ENCODE results near the gene HYDIN. TPM values are rescaled to one million over a fixed set of nuclear protein-coding genes. Genes with fewer than 3 reads are reported as not detected.

The HYDIN gene
- total RNA-seq, 2 experiments from 2014 or later = not detected

DNA sequence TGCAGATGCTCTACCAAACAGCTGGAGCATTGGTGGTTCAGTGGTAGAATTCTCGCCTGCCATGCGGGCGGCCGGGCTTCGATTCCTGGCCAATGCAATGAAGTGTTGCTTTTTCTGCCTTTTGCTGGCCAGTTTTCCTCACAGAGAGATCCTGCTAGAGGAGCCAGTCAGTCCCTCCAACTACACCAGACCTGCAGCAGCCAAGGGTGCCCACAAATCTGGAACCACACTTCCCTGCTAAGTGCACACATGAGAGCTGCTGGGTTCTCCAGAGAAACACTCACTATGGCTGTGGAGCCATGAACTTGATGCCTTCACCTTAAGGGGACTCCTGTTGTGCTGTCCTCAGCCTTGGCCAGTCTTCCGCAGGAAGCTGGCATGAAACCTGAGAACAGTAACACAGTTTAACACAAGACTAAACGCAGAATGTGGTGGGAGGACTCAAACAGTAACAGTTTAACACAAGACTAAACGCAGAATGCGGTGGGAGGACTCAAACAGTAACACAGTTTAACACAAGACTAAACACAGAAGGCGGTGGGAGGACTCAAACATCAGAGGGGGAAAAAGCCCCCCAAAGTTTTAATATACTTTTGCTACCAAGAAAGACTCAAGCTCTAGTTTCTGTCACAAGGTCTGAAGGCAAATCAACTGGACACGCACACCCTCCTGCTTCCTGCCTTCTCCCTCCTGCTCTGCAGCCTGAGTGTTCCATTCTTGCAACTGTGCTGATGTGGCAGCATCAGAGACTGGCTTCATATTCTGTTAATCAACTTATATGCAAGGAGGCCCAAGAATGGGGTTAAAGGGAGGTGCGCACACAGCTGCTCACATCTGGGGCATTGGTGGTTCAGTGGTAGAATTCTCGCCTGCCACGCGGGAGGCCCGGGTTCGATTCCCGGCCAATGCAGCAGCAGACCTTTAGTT lies 441.6 kb downstream of the HYDIN start:
- intact Hi-C loops (cut with micrococcal nuclease; ENCODE audit: unreplicated experiment) = no loop called here
- Histone ChIP-seq H3K36me3 (ENCODE audit: insufficient read depth, low read length) (peaks cover 43% of the 10 kb centered on the region), H3K9me2 (ENCODE audit: insufficient read depth, low read length) (no peaks in the 10 kb centered on the region), H3K27ac (ENCODE audit: low read depth, low read length, poor library complexity, severe bottlenecking) (no peak overlapping the region), H2AFZ (ENCODE audit: low read length) (no peak overlapping the region), H3K4me3 (ENCODE audit: low read depth, low read length, poor library complexity, severe bottlenecking) (no peak overlapping the region), H3K79me2 (ENCODE audit: insufficient read depth, low read depth, low read length) (peaks cover 18% of the 10 kb centered on the region; the same call in 1 of the 2 replicates), H3K9me3 (ENCODE audit: low read length) (no peaks in the 10 kb centered on the region), H3K4me2 (ENCODE audit: low read length) (no peak overlapping the region), H3K4me1 (ENCODE audit: insufficient read depth, low read length, poor library complexity, severe bottlenecking) (peaks cover 3% of the 10 kb centered on the region), H4K20me1 (ENCODE audit: insufficient read depth, low read length) (peaks cover 10% of the 10 kb centered on the region)
- DNase-seq (ENCODE audit: low spot score) = no peak
- BruUV-seq (replicated peaks) = no TSS peak
- no peak for TF ChIP-seq EZH2phosphoT487 (IDR thresholded peaks at IDR 0.05; ENCODE audit: borderline replicate concordance, low read depth, low read length)
- TF ChIP-seq, protein P1, sequence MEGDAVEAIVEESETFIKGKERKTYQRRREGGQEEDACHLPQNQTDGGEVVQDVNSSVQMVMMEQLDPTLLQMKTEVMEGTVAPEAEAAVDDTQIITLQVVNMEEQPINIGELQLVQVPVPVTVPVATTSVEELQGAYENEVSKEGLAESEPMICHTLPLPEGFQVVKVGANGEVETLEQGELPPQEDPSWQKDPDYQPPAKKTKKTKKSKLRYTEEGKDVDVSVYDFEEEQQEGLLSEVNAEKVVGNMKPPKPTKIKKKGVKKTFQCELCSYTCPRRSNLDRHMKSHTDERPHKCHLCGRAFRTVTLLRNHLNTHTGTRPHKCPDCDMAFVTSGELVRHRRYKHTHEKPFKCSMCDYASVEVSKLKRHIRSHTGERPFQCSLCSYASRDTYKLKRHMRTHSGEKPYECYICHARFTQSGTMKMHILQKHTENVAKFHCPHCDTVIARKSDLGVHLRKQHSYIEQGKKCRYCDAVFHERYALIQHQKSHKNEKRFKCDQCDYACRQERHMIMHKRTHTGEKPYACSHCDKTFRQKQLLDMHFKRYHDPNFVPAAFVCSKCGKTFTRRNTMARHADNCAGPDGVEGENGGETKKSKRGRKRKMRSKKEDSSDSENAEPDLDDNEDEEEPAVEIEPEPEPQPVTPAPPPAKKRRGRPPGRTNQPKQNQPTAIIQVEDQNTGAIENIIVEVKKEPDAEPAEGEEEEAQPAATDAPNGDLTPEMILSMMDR (conservative IDR thresholded peaks at IDR 0.05; ENCODE audit: low read length) = no peak
- CTCF ChIA-PET (ENCODE audit: unreplicated experiment) = no interaction called here
- POLR2A ChIA-PET = no interaction called here

- intact Hi-C loops (cut with micrococcal nuclease; ENCODE audit: unreplicated experiment) = no loop called here
- no peak overlapping the region for H3K4me2 ChIP-seq (ENCODE audit: low read length)
- no peaks in the 10 kb centered on the region; the same call in 1 of the 2 replicates for H4K20me1 ChIP-seq (ENCODE audit: insufficient read depth, low read length)
- ChIA-PET POLR2A (interaction anchor here (1.5 kb wide), 1 partner anchor 15 kb away, joined by 5 read pairs; the partner anchor contains the start of gene VAC14), CTCF (ENCODE audit: unreplicated experiment) (no interaction called here)
- H3K36me3 ChIP-seq (ENCODE audit: insufficient read depth, low read length) = peaks cover 59% of the 10 kb centered on the region
- no peaks in the 10 kb centered on the region for H3K4me1 ChIP-seq (ENCODE audit: insufficient read depth, low read length, poor library complexity, severe bottlenecking)
- H3K4me3 ChIP-seq (ENCODE audit: low read depth, low read length, poor library complexity, severe bottlenecking) = no peak overlapping the region
- no TSS peak for BruUV-seq (replicated peaks)
- H3K9me2 ChIP-seq (ENCODE audit: insufficient read depth, low read length) = no peaks in the 10 kb centered on the region
- H3K27ac ChIP-seq (ENCODE audit: low read depth, low read length, poor library complexity, severe bottlenecking) = no peak overlapping the region
- no peaks in the 10 kb centered on the region for H3K79me2 ChIP-seq (ENCODE audit: insufficient read depth, low read depth, low read length)
- TF ChIP-seq, protein P1 (conservative IDR thresholded peaks at IDR 0.05; ENCODE audit: low read length) = no peak
- no peak for TF ChIP-seq EZH2phosphoT487 (IDR thresholded peaks at IDR 0.05; ENCODE audit: borderline replicate concordance, low read depth, low read length)
- peaks cover 2% of the 10 kb centered on the region; the same call in 1 of the 2 replicates for H3K9me3 ChIP-seq (ENCODE audit: low read length)
- no peak overlapping the region for H2AFZ ChIP-seq (ENCODE audit: low read length)
- no peak for DNase-seq (ENCODE audit: low spot score)
These were observed 444.3 kb downstream of the HYDIN start for GRCh38 chr16:70786020-70786755.
